ENCODE results near the gene ATP5PB.

The ATP5PB gene

GRCh38 chr1:111476214-111476613 is 26.9 kb downstream of the ATP5PB start:
- DNase-seq, result no peak

GRCh38 chr1:111476761-111477309 is 27.6 kb downstream of the ATP5PB start:
- no peak for DNase-seq

GRCh38 chr1:111480674-111481073 is 31.4 kb downstream of the ATP5PB start:
- DNase-seq, result no peak

GRCh38 chr1:111481387-111482221 is 32.3 kb downstream of the ATP5PB start:
- peak; percentile 8 for DNase-seq

GRCh38 chr1:111483166-111483565 is 33.9 kb downstream of the ATP5PB start:
- DNase-seq, result no peak

GRCh38 chr1:111483876-111484275 is 34.6 kb downstream of the ATP5PB start:
- no peak for DNase-seq

GRCh38 chr1:111484391-111485026 is 35.2 kb downstream of the ATP5PB start:
- no peak for DNase-seq

GRCh38 chr1:111486431-111486830 is 37.2 kb downstream of the ATP5PB start:
- DNase-seq, result no peak

GRCh38 chr1:111487133-111487532 is 37.9 kb downstream of the ATP5PB start:
- DNase-seq, result no peak

GRCh38 chr1:111488669-111489068 is 39.4 kb downstream of the ATP5PB start:
- no peak for DNase-seq

- no peak for DNase-seq
These were observed 40.3 kb downstream of the ATP5PB start for GRCh38 chr1:111489604-111490003.

GRCh38 chr1:111490220-111490619 is 41.0 kb downstream of the ATP5PB start:
- DNase-seq, result no peak

GRCh38 chr1:111491070-111491469 is 41.8 kb downstream of the ATP5PB start:
- no peak for DNase-seq

- no peak for DNase-seq
These were observed 47.1 kb downstream of the ATP5PB start for GRCh38 chr1:111496398-111496797.

- DNase-seq, result no peak
These were observed 48.3 kb downstream of the ATP5PB start for GRCh38 chr1:111497592-111497991.

GRCh38 chr1:111499026-111499785 is 49.9 kb downstream of the ATP5PB start:
- no peak for DNase-seq

GRCh38 chr1:111501645-111502044 is 52.4 kb downstream of the ATP5PB start:
- no peak for DNase-seq

- no peak for DNase-seq
These were observed 54.4 kb downstream of the ATP5PB start, which contains the start of the genes ADORA3 and TMIGD3 for GRCh38 chr1:111503585-111504060. Gene ADORA3 (minus strand): TSS chr1:111503633. CDS start chr1:111503354, 279 bp downstream. Gene TMIGD3 (minus strand): TSS chr1:111503633. CDS start chr1:111503354, 279 bp downstream.

GRCh38 chr1:111504097-111504496 is 54.8 kb downstream of the ATP5PB start:
- DNase-seq, result no peak

GRCh38 chr1:111505641-111506119 is 56.4 kb downstream of the ATP5PB start:
- DNase-seq, result no peak

- no peak for DNase-seq
These were observed 57.3 kb downstream of the ATP5PB start for GRCh38 chr1:111506561-111506960.

- no peak for DNase-seq
These were observed 58.3 kb downstream of the ATP5PB start for GRCh38 chr1:111507411-111508201.

Measured in NCI-H2171 (cell line).